Endothelial cell (in vitro differentiated cells): ENCODE data around the gene CLDN9. TPM values are rescaled to one million over a fixed set of nuclear protein-coding genes. Genes with fewer than 3 reads are reported as not detected.

Experiments used
- DNase-seq: peaks from one replicate; pipeline ENCODE4 v3.0.0; 2021; ENCODE audit warnings: low spot score
- H3K27ac Mint-ChIP-seq: one replicate; pipeline ENCODE4 v1.8.0; 2021; ENCODE audit warnings: mixed read lengths, inconsistent platforms; ENCODE audit not compliant: unreplicated experiment
- H3K27me3 Mint-ChIP-seq: one replicate; pipeline ENCODE4 v1.8.0; 2021; ENCODE audit warnings: mild to moderate bottlenecking, moderate library complexity, mixed read lengths, inconsistent platforms; ENCODE audit not compliant: unreplicated experiment
- H3K36me3 Mint-ChIP-seq: one replicate; pipeline ENCODE4 v1.8.0; 2021; ENCODE audit warnings: mild to moderate bottlenecking, low read depth, mixed read lengths, inconsistent platforms; ENCODE audit not compliant: unreplicated experiment
- H3K4me1 Mint-ChIP-seq: one replicate; pipeline ENCODE4 v1.8.0; 2021; ENCODE audit warnings: mild to moderate bottlenecking, mixed read lengths, inconsistent platforms; ENCODE audit not compliant: unreplicated experiment
- H3K4me3 Mint-ChIP-seq: one replicate; pipeline ENCODE4 v1.8.0; 2021; ENCODE audit warnings: mild to moderate bottlenecking, mixed read lengths, inconsistent platforms; ENCODE audit not compliant: unreplicated experiment
- H3K9me3 Mint-ChIP-seq: one replicate; pipeline ENCODE4 v1.8.0; 2021; ENCODE audit warnings: mixed read lengths, inconsistent platforms; ENCODE audit not compliant: unreplicated experiment
- total RNA-seq: library from RNA; stranded (reverse); fragmentation: NEBNext Ultra II Directional; extraction: Animal tissue kit (Norgen Biotek cat#: 25700); gene quantifications from one replicate; pipeline ENCODE4 v1.2.1, GENCODE V29; 2021; ENCODE audit not compliant: unreplicated experiment
- TF ChIP-seq, protein P1 (sequence below): fragments of 200-600 bp; sonication (generic); IDR thresholded peaks from one replicate; pipeline ENCODE4 v1.5.0; 2021; ENCODE audit warnings: antibody characterized with exemption; ENCODE audit not compliant: unreplicated experiment

Gene CLDN9
- total RNA-seq, 1 donor from 2014 or later: not detected

DNA sequence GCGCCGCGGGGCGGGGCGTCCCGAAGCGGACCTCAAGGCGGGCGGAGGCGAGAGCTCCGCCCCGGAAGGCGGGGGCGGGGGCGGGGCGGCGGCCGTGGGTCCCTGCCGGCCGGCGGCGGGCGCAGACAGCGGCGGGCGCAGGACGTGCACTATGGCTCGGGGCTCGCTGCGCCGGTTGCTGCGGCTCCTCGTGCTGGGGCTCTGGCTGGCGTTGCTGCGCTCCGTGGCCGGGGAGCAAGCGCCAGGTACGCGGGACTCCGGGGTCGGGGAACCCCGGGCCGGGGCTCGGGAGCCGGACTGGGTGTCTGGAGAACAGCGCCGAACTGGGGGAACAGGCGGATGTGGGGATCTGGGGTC, 7.5 kb downstream of the CLDN9 start, which contains the start of gene TNFRSF12A:
TSS of gene TNFRSF12A (plus strand) at position 122 of the 357 bp plus-strand sequence. CDS start at position 152, 30 bp downstream.
- no peaks in the 10 kb centered on the region for H3K9me3 Mint-ChIP-seq
- H3K4me3 Mint-ChIP-seq: peak within 1 kb of the TSS; percentile 77
- DNase-seq: peak; percentile 72
- H3K4me1 Mint-ChIP-seq: peaks cover 26% of the 10 kb centered on the region
- H3K27me3 Mint-ChIP-seq: peaks cover 26% of the 10 kb centered on the region
- TF ChIP-seq, protein P1, sequence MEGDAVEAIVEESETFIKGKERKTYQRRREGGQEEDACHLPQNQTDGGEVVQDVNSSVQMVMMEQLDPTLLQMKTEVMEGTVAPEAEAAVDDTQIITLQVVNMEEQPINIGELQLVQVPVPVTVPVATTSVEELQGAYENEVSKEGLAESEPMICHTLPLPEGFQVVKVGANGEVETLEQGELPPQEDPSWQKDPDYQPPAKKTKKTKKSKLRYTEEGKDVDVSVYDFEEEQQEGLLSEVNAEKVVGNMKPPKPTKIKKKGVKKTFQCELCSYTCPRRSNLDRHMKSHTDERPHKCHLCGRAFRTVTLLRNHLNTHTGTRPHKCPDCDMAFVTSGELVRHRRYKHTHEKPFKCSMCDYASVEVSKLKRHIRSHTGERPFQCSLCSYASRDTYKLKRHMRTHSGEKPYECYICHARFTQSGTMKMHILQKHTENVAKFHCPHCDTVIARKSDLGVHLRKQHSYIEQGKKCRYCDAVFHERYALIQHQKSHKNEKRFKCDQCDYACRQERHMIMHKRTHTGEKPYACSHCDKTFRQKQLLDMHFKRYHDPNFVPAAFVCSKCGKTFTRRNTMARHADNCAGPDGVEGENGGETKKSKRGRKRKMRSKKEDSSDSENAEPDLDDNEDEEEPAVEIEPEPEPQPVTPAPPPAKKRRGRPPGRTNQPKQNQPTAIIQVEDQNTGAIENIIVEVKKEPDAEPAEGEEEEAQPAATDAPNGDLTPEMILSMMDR: no peak
- H3K27ac Mint-ChIP-seq: no peak within 1 kb of the TSS
- no peaks in the 10 kb centered on the region for H3K36me3 Mint-ChIP-seq

DNA sequence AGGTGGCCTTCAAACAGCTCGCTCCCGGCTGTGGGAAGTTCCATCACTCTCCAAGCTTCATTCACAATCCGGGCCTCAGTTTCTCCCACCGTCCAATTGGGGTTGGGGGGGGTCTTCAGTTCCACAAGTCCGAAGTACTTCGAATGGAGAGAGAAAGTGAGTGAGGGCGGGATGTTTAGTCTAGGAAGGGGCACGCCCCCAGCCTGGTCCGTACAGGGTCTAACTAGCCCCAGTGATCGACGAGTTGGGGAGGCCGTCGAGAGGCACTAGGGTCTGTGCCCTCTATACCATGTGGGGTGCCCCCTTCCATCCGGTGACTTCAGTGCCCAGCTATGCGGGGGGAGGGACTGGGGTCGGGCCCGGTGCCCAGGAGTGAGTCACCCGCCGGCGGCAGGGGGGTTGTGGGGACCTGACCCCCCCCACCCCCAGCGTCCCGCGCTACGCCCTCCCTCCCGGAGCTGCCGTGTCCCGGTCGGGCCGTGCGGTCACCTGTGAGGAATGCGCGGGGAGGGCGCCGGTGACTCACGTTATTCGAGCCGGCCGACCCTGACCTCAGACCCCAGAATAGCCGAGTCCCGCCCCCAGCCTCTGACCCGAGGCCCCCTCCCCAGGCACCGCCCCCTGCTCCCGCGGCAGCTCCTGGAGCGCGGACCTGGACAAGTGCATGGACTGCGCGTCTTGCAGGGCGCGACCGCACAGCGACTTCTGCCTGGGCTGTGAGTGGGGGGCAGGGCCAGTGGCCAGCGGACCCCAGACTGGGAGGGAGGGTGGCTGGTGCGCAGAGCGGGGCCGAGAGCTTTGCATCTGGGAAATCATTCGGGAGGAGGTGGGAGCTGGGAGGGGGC, 8.1 kb downstream of the CLDN9 start:
- Mint-ChIP-seq H3K9me3 (no peaks in the 10 kb centered on the region), H3K27me3 (peaks cover 25% of the 10 kb centered on the region), H3K4me3 (peak overlapping the region; percentile 65), H3K27ac (no peak overlapping the region), H3K36me3 (no peaks in the 10 kb centered on the region), H3K4me1 (peaks cover 26% of the 10 kb centered on the region)
- TF ChIP-seq, protein P1: no peak
- DNase-seq: no peak

DNA sequence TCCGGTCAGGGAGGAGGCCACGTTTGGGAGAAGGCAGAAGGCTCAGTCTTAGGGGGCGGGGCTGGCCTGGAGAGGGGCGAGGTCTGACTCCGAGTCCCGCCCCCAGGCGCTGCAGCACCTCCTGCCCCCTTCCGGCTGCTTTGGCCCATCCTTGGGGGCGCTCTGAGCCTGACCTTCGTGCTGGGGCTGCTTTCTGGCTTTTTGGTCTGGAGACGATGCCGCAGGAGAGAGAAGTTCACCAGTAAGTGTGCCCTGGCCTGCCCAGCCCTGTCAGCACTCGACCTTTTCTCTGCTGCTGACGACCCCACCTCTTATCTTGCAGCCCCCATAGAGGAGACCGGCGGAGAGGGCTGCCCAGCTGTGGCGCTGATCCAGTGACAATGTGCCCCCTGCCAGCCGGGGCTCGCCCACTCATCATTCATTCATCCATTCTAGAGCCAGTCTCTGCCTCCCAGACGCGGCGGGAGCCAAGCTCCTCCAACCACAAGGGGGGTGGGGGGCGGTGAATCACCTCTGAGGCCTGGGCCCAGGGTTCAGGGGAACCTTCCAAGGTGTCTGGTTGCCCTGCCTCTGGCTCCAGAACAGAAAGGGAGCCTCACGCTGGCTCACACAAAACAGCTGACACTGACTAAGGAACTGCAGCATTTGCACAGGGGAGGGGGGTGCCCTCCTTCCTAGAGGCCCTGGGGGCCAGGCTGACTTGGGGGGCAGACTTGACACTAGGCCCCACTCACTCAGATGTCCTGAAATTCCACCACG, 8.9 kb downstream of the CLDN9 start:
- peaks cover 24% of the 10 kb centered on the region for H3K4me1 Mint-ChIP-seq
- H3K36me3 Mint-ChIP-seq: peaks cover under 1% of the 10 kb centered on the region
- H3K27me3 Mint-ChIP-seq: peaks cover 27% of the 10 kb centered on the region
- no peak overlapping the region for H3K27ac Mint-ChIP-seq
- H3K9me3 Mint-ChIP-seq: no peaks in the 10 kb centered on the region
- DNase-seq: peak; percentile 68
- TF ChIP-seq, protein P1: no peak
- peak overlapping the region; percentile 65 for H3K4me3 Mint-ChIP-seq

DNA sequence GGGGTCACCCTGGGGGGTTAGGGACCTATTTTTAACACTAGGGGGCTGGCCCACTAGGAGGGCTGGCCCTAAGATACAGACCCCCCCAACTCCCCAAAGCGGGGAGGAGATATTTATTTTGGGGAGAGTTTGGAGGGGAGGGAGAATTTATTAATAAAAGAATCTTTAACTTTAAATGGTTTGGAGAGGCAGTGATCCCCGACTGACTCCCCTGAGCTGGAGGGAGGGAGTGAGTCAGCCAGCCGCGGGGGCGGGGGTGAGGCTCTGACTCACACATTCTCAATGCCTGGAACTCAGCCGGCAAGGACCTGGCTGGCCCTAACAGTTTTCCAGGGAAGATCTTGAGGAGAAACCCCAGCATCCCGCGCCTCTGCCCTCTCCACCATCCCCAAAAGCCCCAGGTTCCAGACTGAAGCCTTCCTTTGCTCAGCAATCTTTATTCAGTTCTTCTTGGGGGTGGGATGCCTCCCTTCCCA, 9.5 kb downstream of the CLDN9 start:
- H3K36me3 Mint-ChIP-seq: peaks cover 6% of the 10 kb centered on the region
- H3K9me3 Mint-ChIP-seq: no peaks in the 10 kb centered on the region
- DNase-seq: peak; percentile 61
- H3K4me1 Mint-ChIP-seq: peaks cover 24% of the 10 kb centered on the region
- H3K27me3 Mint-ChIP-seq: peaks cover 23% of the 10 kb centered on the region
- TF ChIP-seq, protein P1: no peak
- H3K4me3 Mint-ChIP-seq: peak overlapping the region; percentile 42
- H3K27ac Mint-ChIP-seq: no peak overlapping the region
